IPS-18a (cell line): ENCODE measurements around the gene ZNF222.

ENCODE experiments used
- H3K27ac ChIP-seq: one replicate; pipeline ENCODE4 v1.5.1; 2013; ENCODE audit warnings: low read length
- H3K27me3 ChIP-seq: one replicate; pipeline ENCODE4 v1.6.1; 2013; ENCODE audit warnings: mild to moderate bottlenecking, low read length; ENCODE audit not compliant: control insufficient read depth, insufficient read depth
- H3K36me3 ChIP-seq: one replicate; pipeline ENCODE4 v1.6.1; 2013; ENCODE audit warnings: low read depth, low read length; ENCODE audit not compliant: control insufficient read depth
- H3K4me1 ChIP-seq: one replicate; pipeline ENCODE4 v1.6.1; 2013; ENCODE audit warnings: low read depth, low read length; ENCODE audit not compliant: control insufficient read depth
- H3K4me3 ChIP-seq: one replicate; pipeline ENCODE4 v1.5.1; 2013; ENCODE audit warnings: low read length
- H3K9ac ChIP-seq: one replicate; pipeline ENCODE4 v1.6.1; 2013; ENCODE audit warnings: mild to moderate bottlenecking, low read length, moderate library complexity
- H3K9me3 ChIP-seq: one replicate; pipeline ENCODE4 v1.6.1; 2013; ENCODE audit warnings: low read depth, low read length; ENCODE audit not compliant: control insufficient read depth

ZNF222 gene

DNA sequence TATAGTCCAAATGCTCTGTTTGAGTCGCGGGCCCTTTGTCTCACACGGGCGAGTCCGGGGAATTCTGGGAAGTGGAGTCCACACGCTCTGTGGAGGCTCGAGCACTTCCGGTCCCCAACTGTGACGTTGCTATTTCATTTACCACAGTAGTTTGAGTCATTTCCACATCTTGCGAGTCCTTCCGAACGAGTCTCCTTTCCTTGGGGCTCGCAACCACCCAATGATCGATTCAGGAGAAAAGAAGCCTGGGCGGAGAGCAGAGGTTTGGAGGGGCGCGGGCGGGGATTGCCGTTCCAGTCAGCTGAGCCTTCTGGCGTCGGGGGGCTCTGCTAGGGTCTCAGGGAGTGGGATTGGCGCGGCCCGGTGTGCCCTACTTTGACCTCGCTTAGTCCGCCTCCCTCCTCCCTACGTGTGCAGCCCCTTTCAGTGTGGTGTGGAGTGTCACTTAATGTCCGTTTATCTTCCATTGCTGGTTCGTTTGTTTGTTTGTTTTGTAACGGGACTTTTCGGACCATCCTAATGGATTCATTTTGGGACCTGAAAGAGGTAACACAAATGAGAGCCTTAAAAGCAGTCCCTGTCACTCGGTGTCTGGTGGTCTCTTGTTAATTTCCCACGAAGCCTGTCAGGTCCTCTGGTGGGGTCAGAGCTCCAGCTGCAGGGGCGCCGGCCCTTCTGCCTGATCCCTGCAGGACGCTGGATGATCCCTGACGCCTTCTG, at the start of gene ZNF222:
TSS of gene ZNF222 (plus strand) at position 163 of the 720 bp plus-strand sequence. CDS start at position 221, 58 bp downstream.
- Histone ChIP-seq H3K36me3 (peaks cover 27% of the 10 kb centered on the region), H3K27ac (peak within 1 kb of the TSS; percentile 59), H3K9ac (peak within 1 kb of the TSS; percentile 59), H3K9me3 (peaks cover 11% of the 10 kb centered on the region), H3K4me3 (peak within 1 kb of the TSS; percentile 95), H3K4me1 (peaks cover 4% of the 10 kb centered on the region), H3K27me3 (no peaks in the 10 kb centered on the region)

DNA sequence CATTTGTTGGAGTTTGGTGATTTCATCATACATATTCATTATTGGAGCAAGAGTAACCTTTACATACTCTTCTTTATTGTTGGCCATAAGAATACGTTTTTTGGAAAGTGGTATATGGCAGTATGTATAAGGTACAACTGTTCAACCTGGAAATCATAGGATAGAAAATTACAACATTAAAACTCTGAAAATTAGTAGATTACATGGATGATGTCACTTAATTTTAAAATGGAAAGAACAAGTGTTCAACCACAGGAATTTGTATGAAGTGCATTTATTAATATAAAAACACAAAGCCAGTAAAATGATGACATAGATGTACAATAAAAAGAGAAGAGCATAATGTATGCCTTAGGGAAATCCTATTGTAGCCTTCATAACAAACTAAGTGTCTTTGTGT, 48.4 kb upstream of the ZNF222 start:
- no peaks in the 10 kb centered on the region for H3K36me3 ChIP-seq
- H3K4me3 ChIP-seq, result no peak overlapping the region
- no peaks in the 10 kb centered on the region for H3K27me3 ChIP-seq
- no peaks in the 10 kb centered on the region for H3K4me1 ChIP-seq
- H3K27ac ChIP-seq, result no peak overlapping the region
- peaks cover 54% of the 10 kb centered on the region for H3K9me3 ChIP-seq
- no peak overlapping the region for H3K9ac ChIP-seq

DNA sequence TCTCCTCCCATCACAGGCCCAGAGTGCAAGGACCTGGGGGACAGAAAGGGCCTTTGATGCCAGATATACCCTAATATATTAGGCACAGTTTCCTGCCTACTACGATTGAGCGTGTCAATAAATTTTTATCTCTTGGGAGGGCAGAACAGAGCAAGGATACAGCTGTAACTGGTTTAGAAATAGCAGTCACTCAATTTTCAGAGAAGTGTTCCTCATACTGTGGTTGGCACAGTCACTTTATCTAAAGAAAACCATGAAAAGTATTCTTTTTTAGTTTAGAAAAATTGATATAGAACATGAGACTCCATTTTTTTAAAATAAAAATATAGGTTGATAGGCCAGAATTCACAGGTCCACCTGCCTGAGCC, 41.7 kb upstream of the ZNF222 start:
- no peaks in the 10 kb centered on the region for H3K4me1 ChIP-seq
- no peak overlapping the region for H3K9ac ChIP-seq
- peak overlapping the region; percentile 93 for H3K4me3 ChIP-seq
- no peak overlapping the region for H3K27ac ChIP-seq
- no peaks in the 10 kb centered on the region for H3K27me3 ChIP-seq
- peaks cover 8% of the 10 kb centered on the region for H3K9me3 ChIP-seq
- no peaks in the 10 kb centered on the region for H3K36me3 ChIP-seq

DNA sequence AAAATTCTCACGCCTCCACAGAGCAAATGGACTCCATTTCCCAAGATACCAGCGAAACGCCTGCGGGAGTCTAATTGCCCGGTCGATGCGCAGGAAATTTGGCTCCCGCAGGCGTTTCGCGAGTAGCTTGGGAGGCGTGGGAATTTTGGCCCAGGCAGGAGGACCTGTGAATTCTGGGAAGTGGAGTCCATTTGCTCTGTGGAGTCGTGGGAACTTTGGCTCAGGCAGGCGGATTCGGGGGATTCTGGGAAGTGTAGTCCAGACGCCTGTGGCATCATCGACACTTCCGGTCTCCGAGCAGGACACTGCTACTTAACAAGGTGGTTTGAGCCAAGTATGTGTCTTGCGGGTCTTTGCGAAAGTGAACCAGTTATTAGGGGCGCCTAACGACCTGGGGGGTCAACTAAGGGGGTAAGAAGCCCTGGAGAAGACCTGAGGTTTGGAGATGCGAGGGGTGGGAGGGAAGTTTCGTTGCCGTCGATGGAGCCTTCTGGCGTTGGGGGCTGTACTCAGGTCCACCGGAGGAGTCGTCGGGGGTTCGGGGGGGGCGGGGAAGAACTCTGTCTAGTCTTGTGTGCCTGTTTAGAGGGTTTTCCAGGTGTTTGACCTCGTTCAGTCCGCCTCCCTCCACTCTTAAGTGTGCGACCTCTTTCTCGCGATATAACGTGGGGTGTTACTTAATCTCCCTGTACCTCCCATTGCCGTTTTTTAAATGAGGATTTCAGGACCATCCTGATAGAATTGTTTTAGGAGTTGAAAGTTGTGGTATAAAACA, 41.1 kb upstream of the ZNF222 start, which contains the start of gene ZNF155:
TSS of gene ZNF155 (plus strand) at position 277 of the 775 bp plus-strand sequence. CDS start 4,356 bp downstream, outside the sequence.
- Histone ChIP-seq H3K9ac (peak within 1 kb of the TSS; percentile 53), H3K9me3 (peaks cover 8% of the 10 kb centered on the region), H3K27me3 (no peaks in the 10 kb centered on the region), H3K4me1 (no peaks in the 10 kb centered on the region), H3K36me3 (no peaks in the 10 kb centered on the region), H3K27ac (peak within 1 kb of the TSS; percentile 68), H3K4me3 (peak within 1 kb of the TSS; percentile 93)

DNA sequence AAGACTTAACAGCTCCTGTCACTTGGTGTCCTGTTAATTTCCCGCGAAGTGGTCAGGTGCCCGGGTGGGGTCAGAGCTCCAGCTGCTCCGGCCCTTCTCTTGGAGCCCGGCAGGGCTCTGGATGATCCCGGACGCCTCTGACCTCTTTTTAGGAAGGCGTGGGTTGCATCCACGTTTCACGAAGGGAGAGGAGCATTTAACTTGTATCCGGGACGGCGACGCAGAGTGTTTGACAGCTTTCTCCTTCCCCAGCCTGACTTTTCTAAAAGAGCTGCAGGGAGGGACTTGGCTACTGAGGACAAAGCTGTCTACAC, 40.5 kb upstream of the ZNF222 start:
- Histone ChIP-seq H3K9ac (peak overlapping the region; percentile 53), H3K27ac (no peak overlapping the region), H3K9me3 (peaks cover 8% of the 10 kb centered on the region), H3K4me3 (peak overlapping the region; percentile 93), H3K4me1 (no peaks in the 10 kb centered on the region), H3K27me3 (no peaks in the 10 kb centered on the region), H3K36me3 (no peaks in the 10 kb centered on the region)

DNA sequence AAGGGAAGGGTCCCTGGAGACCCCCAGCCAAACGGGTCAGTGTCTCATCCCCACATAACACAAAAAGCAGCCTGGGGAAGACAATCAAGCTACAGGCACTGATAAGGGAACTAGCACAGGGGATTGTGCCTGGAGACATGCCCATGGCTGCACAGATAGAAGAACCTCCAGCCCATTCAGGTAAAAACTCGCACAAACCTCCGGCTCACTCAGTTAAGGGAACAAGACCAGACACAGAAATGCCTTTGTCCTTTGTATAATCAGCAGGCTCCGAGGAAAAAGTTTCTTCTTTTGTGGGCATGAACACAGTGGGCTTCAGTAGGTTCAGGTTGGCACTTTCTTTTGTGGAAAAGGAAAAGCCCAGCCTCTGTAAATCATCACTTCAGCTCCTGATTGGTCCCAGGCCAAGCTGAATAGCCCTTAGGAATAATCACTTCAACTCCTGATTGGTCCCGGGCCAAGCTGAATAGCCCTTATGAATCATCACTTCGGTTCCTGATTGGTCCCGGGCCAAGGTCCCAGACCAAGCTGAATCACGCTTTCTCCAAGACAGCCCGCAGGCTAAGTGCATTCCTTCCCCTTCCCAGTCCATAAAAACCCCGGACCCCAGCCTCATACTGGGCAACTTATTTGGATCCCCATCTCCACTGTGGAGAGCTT, 27.4 kb upstream of the ZNF222 start:
- Histone ChIP-seq H3K9me3 (no peaks in the 10 kb centered on the region), H3K9ac (no peak overlapping the region), H3K27me3 (no peaks in the 10 kb centered on the region), H3K27ac (no peak overlapping the region), H3K36me3 (peaks cover 23% of the 10 kb centered on the region), H3K4me3 (no peak overlapping the region), H3K4me1 (no peaks in the 10 kb centered on the region)

DNA sequence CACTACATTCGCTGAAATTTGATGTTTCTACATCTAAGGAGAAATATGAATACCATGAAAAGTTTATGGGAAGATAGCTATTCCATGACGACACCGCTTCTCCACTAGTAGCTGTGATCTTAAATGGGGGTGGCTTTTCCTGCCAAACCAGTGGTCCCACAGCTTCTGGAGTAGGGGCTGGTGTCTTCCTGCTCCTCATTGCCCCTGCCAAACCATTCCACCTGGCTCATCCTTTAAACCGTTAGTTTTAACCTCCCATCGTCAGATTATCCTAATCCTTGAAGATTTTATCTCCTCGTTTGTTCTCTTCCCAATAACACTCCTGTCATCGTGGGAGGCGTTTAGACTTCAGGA, 23.0 kb upstream of the ZNF222 start:
- H3K27ac ChIP-seq, result peak overlapping the region; percentile 52
- peak overlapping the region; percentile 97 for H3K4me3 ChIP-seq
- no peaks in the 10 kb centered on the region for H3K36me3 ChIP-seq
- peak overlapping the region; percentile 65 for H3K9ac ChIP-seq
- H3K27me3 ChIP-seq, result peaks cover 6% of the 10 kb centered on the region
- H3K4me1 ChIP-seq, result peaks cover 3% of the 10 kb centered on the region
- H3K9me3 ChIP-seq, result peaks cover 4% of the 10 kb centered on the region

DNA sequence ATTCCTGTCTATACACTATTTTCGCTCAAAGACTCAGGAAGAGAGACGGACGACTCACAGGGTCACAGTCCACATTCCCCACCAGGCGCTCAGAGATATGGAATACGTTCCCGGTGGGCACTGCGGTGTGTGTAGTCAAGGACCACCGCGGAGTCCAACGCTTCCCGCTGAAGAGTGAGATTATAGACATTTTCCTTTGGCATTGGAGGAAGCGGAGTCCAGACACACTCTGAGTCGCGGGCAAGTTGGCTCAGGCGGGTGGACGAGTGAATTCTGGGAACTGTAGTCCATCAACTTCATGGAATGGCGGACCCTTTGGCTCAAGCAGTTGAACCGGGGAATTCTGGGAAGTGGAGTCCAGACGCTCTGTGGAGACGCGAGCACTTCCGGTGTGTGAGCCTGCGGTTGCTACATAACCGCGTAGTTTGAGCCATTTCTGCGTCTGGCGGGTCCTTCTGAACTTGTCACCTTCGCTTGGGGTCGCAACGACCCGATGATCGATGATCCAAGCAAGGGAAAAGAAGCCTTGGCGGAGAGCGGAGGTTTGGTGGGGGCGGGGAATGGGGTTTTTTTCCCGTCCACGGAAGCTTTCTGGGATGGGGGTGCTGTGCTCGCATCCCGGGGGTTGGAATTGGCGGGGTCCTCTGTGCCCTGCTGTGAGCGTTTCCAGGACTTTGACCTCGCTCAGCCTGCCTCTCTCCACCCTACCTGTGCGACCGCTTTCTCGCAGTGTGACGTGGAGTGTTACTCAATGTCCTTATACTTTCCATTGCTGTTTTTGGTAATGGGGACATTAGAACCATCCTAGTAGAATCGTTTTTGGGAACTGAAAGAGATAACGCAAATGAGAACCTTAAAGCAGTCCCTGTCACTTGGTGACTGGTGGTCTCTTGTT, 22.4 kb upstream of the ZNF222 start, which contains the start of gene ZNF230:
TSS of gene ZNF230 (plus strand) at position 392 of the 895 bp plus-strand sequence. CDS start 4,122 bp downstream, outside the sequence.
- Histone ChIP-seq H3K4me1 (peaks cover 3% of the 10 kb centered on the region), H3K27ac (peak within 1 kb of the TSS; percentile 52), H3K36me3 (no peaks in the 10 kb centered on the region), H3K4me3 (peak within 1 kb of the TSS; percentile 97), H3K27me3 (peaks cover 6% of the 10 kb centered on the region), H3K9me3 (peaks cover 4% of the 10 kb centered on the region), H3K9ac (peak within 1 kb of the TSS; percentile 65)

DNA sequence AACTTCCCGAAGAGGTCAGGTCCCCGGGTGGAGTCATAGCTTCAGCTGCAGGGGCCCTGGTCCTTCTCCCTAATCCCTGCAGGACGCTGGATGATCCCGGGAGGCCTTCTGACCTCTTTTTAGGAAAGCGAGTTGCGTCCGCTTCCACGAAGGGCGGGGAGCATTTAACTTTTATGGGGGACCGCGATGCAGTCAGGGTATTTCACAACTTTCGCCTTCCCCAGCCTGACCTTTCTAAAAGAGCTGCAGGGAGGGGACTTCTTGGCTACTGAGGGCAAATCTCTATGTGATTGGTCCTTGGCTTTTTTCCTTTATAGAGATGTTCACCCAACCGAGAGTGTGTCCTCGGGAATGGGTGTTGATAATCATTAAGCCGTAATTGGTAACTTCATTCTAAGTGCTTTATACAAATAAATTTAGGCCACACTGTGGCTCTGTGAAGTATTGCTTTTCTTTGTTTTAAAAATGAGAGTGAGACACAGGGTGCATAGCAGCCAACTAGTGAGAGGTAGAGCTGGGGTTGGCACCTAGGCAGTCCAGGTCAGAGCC, 21.6 kb upstream of the ZNF222 start:
- Histone ChIP-seq H3K4me3 (peak overlapping the region; percentile 97), H3K27ac (no peak overlapping the region), H3K27me3 (peaks cover 6% of the 10 kb centered on the region), H3K36me3 (peaks cover under 1% of the 10 kb centered on the region), H3K9me3 (peaks cover 4% of the 10 kb centered on the region), H3K9ac (no peak overlapping the region), H3K4me1 (peaks cover 3% of the 10 kb centered on the region)

DNA sequence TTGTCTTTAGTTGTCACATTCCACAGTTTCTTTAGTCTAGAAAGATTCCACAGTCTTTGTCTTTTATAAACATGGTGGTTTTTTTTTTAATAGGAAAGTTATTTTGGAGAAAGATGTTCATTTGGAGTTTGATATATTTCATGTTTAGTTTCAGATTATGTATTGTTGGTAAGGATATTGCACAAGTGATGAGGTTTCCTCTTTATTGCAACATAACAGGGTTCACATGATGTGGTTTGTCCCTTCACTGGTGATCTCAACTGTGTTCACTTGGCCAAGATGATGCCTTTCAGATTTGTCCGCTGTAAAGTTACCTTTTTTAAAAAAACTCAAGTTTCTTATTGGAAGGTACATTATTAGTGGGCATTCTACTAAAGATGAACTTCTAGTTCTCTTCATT, 19.2 kb upstream of the ZNF222 start:
- no peak overlapping the region for H3K27ac ChIP-seq
- peaks cover 16% of the 10 kb centered on the region for H3K9me3 ChIP-seq
- peaks cover 6% of the 10 kb centered on the region for H3K27me3 ChIP-seq
- peaks cover 21% of the 10 kb centered on the region for H3K36me3 ChIP-seq
- peaks cover 3% of the 10 kb centered on the region for H3K4me1 ChIP-seq
- H3K4me3 ChIP-seq, result no peak overlapping the region
- H3K9ac ChIP-seq, result no peak overlapping the region
